Measurements from ENCODE around the gene MTPN.

- TF ChIP-seq CTCF (IDR thresholded peaks at IDR 0.05) (no peak), POLR2A (IDR thresholded peaks at IDR 0.05) (no peak)
Observed at GRCh38 chr7:135970682-135971365, 6.3 kb downstream of the MTPN start.

All from Peyer's patch (tissue), 4 donors.